ENCODE data around the gene GSG1.

- TF ChIP-seq CTCF (IDR thresholded peaks at IDR 0.05) (no peak), POLR2A (IDR thresholded peaks at IDR 0.05) (no peak), EP300 (IDR thresholded peaks at IDR 0.05) (no peak), POLR2AphosphoS5 (IDR thresholded peaks at IDR 0.05) (no peak)
Measured at GRCh38 chr12:13117029-13117428, 13.6 kb upstream of the GSG1 start.
